HUDEP-2 (cell line): Measurements from ENCODE around the gene ZSCAN23.
"Not testable (repeated sequence)": the region's sequence is repeated elsewhere in the genome, so short reads cannot be mapped to it uniquely, and the experiment has no call there.

ENCODE experiments used
- DNase-seq, 76 experiments: peaks; one replicate each; lab custom pipeline; 2025; ENCODE audit not compliant: unreplicated experiment in 76 of 76; lab: John Stamatoyannopoulos, UW

ZSCAN23 gene

GRCh38 chr6:28444759-28445158, 1.5 kb upstream of the ZSCAN23 start:
- DNase-seq = peak in 3 of 76 experiments; percentile 5 to 23 (median 18)

DNA sequence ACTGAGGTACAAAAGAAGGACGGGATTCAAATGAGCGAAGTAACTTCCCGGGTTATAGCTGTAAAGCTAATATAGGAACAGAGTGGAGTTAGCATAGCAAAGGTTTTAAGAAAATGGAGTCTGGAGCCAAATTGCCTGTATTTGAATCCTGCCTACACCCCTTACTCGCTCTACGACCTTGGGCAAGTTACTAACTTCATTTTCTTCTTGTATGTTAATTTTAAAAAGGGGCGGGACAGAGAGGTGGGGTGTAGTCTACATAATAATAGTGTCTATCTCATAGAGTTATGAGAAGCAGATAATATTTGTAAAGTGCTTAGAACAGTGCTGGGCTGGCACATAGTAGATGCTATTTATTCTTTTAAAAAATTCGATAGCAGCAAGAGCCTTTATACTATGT, 705 bp downstream of the ZSCAN23 start:
- DNase-seq = no peak

DNA sequence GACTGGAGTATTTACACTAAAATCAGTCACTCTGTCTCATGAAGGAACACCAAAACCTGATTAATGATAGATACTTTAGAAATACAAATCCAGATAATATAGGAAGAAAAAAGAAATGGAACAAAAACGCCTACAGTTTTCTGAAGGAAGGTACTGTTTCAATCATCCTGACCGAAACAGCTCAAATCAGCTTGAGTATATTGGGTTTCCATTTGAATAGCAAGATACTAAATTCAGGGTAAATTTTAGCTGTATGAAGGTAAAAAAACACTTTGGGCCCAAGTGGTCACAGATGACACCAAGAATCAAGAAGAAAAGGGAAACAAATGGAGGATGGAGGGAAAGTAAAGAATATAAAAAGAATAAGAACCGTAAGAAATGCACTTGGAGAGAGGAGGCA, 6.9 kb downstream of the ZSCAN23 start:
- DNase-seq = no peak

- peak in 21 of 76 experiments; percentile 4 to 62 (median 29) for DNase-seq
Measured at GRCh38 chr6:28433119-28433518, 10.2 kb downstream of the ZSCAN23 start.

- no peak for DNase-seq
Measured at GRCh38 chr6:28429781-28430180, 13.5 kb downstream of the ZSCAN23 start.

- DNase-seq = peak in 5 of 76 experiments; percentile 13 to 36 (median 27)
Measured at GRCh38 chr6:28425944-28426541, 17.2 kb downstream of the ZSCAN23 start.

DNA sequence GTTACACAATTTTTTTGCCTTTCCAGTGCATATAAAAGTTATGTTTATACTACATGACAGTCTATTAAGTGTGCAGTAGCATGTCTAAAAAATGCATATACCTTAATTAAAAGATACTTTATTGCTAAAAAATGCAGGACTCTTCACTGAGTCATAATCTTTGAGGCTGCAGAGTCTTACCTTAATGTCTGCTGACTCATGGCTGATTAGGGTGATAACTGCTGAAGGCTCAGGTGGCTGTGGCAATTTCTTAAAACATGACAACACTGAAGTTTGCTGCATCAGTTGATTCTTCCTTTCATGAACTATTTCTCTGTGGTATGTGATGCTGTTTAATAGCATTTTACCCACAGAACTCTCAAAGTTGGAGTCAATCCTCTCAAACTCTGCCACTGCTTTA, 19.1 kb downstream of the ZSCAN23 start:
- DNase-seq = no peak

DNA sequence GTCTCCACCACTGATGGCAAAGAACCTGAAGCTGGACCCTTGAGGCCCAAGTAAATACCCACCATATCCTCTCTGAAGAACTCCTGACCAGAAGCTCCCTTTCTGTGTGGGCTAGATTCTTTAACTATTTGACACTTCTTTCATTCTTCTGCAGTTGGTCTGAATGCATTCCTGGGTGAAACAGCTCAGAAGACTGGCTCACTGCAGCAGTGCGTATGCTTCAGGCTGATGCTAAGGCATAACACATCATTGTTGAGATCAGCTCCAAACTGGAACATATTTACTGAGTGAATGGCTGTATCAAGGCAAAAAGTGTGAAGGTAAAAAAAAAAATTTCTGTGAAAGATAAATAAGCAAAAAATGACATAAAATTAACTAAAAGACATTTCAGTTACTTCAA, 19.7 kb downstream of the ZSCAN23 start:
- DNase-seq = no peak

DNA sequence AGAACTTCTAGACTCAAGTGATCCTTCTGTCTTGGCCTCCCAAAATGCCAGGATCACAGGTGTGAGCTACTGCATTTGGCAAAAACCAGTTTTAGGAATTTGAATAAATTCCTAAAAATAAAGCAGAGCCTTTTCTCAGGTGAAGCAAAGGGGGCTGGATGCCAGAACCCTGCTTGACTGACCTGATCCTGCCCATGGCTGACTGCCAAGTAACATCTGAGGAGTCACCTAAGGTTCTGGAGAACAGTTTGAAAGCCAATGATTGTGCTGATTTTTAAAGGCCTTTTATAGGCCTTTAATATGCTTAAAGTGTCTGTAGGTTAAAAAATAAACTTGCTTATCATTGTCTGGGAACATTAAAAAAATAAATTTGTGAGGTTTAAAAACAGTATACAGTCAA, 29.6 kb downstream of the ZSCAN23 start:
- DNase-seq = no peak

GRCh38 chr6:28410767-28411166, 32.5 kb downstream of the ZSCAN23 start:
- DNase-seq = no peak

DNA sequence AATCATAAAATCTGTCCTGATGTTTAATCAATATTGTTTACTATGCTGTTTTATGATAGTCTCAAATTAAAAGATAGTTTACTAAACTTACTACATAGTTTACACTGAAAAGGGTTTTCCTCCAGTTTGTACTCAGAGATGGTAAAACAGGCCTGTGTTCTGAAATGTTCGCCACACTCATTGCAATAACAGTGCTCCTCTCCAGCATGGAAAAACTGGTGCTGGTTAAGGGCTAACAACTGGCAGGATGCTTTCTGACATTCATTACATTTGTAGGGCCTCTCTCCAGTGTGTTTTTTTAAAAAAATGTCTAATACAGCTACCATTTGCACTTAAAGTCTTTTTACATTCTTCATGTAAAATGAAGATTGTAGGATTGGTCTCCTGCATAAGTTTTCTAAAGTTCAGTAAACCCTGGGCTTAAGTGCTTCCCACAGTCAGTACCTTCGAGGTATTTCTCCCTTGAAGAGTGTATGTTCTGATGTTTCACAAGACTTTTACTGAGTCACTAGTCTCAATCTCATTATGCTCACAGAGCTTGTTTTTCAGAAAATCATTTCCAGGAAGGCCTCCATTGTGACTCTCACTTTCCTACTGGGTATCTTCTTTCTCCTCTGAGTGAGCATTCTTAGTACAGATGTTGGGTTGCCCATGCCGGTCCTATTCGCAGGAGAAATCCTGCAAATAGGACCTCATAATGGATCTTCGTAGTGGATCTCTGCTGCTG, 35.1 kb downstream of the ZSCAN23 start:
- DNase-seq = no peak

- no peak for DNase-seq
Measured at GRCh38 chr6:28407401-28407800, 35.9 kb downstream of the ZSCAN23 start.

- not testable (repeated sequence) for DNase-seq
Measured at GRCh38 chr6:28403923-28404322, 39.4 kb downstream of the ZSCAN23 start.

GRCh38 chr6:28402197-28402596, 41.1 kb downstream of the ZSCAN23 start:
- DNase-seq = peak in 12 of 76 experiments; percentile 7 to 43 (median 18)

- peak in 9 of 76 experiments; percentile 10 to 53 (median 29) for DNase-seq
Measured at GRCh38 chr6:28401172-28401571, 42.1 kb downstream of the ZSCAN23 start.

GRCh38 chr6:28400122-28400451, 43.2 kb downstream of the ZSCAN23 start:
- DNase-seq = no peak

- DNase-seq = peak in 75 of 76 experiments; percentile 58 to 94 (median 87)
Measured at GRCh38 chr6:28399350-28400121, 43.8 kb downstream of the ZSCAN23 start, which contains the start of gene ZSCAN12. Gene ZSCAN12, minus strand, starts transcription at chr6:28399747. Its CDS starts 1,342 bp downstream, at chr6:28398405.

- no peak for DNase-seq
Measured at GRCh38 chr6:28395918-28396317, 47.4 kb downstream of the ZSCAN23 start.

DNA sequence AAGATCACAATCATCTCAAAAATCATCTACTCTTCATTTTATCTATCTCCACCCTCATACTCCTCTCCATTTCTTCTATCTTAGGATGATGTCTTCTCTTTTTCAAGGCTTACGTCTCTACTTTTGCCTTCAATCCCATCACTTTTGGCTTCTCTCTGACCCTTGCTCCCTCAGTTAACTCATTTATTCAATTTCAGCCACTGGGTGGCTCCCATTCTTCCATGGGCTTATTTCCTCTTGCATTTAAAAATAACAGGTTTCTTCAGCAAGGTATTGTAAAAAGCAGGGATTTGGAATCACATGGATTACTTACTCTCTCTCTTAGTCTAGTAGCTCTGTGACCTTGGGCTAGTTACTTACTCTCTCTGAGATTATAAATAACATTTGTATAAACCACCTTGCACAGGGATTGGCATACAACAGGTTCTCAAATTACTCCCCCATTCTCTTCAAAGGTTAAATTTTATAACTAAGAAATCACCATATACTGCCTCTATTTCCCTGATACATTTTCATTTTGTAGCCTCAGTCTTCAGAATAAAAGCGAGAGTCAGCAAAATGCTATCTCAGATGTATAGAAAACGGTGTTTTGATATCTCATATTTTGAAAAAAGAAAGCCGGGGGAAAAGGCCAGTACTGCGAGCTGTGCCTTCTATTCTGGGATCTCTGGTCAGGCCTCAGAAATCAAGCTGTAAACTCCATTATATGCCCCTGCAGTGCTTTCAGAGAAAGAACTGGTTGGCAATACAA, 49.2 kb downstream of the ZSCAN23 start:
- DNase-seq = peak in 3 of 76 experiments; percentile 7 to 13 (median 9)

DNA sequence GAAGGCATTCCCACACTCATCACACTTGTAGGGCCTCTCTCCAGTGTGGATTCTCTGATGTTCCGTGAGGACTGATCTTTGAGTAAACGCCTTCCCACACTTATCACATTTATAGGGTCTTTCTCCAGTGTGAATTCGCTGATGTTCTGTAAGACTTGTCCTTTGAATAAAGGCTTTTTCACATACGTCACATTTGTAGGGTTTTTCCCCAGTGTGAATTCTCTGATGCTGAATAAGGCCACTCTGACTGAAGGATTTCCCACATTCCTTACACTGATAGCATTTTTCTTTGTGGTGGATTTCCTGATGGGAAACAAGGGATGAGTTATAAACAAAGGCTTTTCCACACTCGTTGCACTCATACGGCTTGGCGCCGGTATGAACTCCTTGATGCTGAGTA, 52.6 kb downstream of the ZSCAN23 start:
- no peak for DNase-seq

DNA sequence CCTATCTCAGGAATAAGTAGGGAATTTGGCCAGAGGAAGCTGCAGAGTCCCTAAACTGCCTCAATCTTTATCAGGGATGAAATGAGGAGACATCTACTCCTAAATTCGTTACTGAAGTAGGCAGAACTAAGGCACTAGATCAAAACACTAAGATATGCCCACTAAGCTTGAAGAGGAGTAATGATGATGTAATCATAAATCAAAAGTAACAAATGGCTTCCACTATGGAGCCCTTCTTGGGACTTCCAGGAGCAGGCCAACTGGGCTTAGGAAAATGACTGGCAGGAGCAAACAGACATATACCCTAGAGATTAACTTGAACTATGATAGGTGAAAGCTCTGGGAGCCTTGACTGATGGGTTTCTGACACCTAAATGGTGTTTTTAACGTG, 59.2 kb downstream of the ZSCAN23 start:
- DNase-seq = no peak
